ENCODE data around the gene PGBD5.

Gene PGBD5

GRCh38 chr1:230265200-230266115 lies 160.7 kb downstream of the PGBD5 start:
- FAIRE-seq = no peak
- no peak for TF ChIP-seq CTCF (IDR thresholded peaks at IDR 0.05; ENCODE audit: insufficient read depth, missing control alignments)
- DNase-seq (ENCODE audit: insufficient read length, low spot score) = no peak
